ENCODE data around the gene PLIN5.

Gene PLIN5

DNA sequence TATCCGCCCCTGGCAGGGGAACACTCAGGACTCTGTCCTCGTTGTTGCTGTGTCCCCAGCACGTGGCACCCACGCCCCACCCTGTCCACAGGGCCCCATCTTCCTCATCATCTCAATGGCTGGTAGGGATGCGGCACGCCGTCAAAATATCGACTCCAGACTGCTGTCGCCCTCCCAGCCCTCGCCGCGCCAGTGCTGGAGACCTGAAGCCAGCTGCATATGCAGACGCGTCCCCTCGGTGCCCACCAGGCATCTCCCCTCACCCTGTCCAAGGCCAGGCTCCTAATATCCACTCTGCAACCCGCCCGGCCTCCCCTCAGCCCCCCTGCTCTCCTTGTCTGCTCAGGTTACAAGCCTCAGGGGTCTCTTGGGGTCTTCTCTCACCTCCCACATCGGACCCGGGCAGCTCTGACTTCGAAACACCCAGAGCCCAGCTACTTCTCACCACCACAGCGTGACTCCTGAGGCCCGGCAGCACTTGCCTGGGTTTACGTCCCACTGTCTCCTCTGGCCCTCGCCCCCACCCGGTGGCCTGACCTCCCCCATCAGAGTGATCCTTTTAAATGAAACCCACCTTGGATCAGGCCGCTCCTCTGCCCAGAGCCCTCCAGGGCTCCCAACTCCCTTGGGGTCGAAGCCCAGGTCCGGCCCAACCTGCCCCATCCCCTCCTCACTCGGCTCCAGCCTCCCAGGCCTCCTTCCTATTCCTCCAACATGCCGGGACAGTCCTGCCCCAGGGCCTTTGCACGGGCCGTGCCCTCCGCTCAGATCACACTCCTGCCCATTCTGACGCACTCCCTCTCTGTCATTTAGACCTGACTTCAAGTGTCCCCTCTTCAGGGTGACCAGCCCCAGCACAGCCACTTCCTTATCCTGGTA lies 29.2 kb downstream of the PLIN5 start:
- no peak for DNase-seq (ENCODE audit: low read depth)

- DNase-seq (ENCODE audit: low read depth), result no peak
Observed at GRCh38 chr19:4504891-4505569, 30.0 kb downstream of the PLIN5 start.

DNA sequence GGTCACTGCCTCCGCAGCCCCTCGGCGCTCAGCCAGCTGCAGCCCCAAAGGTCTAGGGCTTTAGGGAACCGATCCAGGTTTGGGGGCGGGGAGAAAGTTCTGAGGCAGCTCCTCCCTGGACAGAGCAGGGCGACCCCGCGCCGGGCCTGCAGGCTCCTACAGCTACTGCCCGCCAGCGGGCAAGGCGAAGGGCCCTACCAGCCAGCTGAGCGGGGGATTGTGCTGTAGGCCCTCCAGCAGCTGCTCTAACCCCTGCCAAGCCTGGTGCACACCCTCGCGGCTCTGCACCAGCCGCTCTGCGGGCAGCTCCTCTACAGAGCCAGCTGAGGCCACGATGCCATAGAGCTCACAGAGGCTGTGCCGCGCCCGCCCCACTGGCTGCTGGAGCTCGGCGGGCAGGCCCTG lies 30.7 kb downstream of the PLIN5 start:
- DNase-seq (ENCODE audit: low read depth), result no peak

DNA sequence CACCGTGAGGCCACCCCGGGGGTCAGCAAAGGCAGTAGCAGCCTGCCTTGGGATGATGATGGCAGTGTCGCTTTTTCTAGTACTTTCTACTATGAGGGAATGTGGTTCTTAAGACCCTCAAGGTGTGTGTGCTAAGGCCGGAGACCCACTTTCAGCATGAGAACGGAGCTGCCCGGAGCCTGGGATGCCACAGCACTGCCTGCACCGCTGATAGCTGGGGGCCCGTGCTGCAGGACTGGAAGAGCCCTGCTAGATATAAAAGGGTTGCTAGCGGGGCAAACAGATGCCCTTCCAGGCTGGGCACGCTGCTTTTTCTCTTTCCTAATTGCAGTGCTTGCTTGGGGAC lies 31.2 kb downstream of the PLIN5 start:
- DNase-seq (ENCODE audit: low read depth), result no peak

DNA sequence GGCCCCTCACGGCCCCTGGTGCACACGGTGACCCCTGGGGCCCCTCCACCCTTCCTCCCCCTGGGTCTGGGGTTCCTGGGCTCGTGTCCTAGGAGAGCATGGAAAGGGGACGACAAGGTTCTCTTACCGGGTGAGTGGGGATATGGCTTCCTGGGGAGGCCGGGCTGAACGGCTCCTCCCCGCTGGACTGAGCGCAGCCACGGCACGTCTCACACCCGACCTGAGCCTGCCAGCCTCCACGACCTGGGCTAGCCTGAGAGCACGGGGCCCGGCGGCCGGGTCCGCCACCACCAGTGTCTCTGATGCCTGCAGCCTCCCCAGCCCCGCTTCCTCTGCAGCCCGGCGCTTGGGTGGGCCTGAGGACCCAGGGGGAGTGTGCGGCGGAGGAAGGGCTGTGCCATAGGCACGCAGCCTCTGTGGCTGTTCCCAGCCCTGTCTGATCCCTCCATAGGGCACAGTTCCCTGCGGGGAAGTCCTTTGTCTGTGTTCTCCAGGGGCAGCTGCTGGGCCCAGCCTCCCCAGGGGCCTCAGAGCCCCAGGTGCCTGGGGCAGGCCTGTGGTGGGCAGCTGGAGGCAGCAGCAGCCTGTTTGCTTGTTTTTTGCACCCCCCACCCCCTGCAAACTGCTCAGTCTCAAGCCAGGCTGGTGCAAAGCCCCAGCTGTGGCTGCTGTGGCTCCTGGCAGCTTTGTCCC lies 31.7 kb downstream of the PLIN5 start:
- DNase-seq (ENCODE audit: low read depth), result no peak

- DNase-seq (ENCODE audit: low read depth), result no peak
Observed at GRCh38 chr19:4502282-4503131, 32.5 kb downstream of the PLIN5 start.

DNA sequence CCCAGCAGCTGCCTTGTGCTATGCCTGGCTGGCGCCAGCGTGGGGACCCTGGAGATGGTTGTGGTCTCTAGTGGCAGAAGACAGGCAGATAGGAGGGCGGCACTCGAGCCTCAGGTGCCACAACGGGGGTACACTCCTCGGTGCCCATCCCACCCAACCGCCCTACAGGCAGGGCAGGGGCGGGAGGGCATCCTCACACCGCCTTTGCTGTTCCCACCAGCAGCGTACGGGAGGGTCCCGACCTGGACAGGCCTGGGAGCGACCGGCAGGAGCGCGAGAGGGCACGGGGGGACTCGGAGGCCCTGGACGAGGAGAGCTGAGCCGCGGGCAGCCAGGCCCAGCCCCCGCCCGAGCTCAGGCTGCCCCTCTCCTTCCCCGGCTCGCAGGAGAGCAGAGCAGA lies 33.3 kb downstream of the PLIN5 start:
- DNase-seq (ENCODE audit: low read depth), result no peak

GRCh38 chr19:4500841-4501591 lies 34.0 kb downstream of the PLIN5 start:
- no peak for DNase-seq (ENCODE audit: low read depth)

- no peak for DNase-seq (ENCODE audit: low read depth)
Observed at GRCh38 chr19:4499855-4500254, 35.2 kb downstream of the PLIN5 start.

GRCh38 chr19:4499318-4499717 lies 35.7 kb downstream of the PLIN5 start:
- no peak for DNase-seq (ENCODE audit: low read depth)

GRCh38 chr19:4498694-4499093 lies 36.3 kb downstream of the PLIN5 start:
- no peak for DNase-seq (ENCODE audit: low read depth)

DNA sequence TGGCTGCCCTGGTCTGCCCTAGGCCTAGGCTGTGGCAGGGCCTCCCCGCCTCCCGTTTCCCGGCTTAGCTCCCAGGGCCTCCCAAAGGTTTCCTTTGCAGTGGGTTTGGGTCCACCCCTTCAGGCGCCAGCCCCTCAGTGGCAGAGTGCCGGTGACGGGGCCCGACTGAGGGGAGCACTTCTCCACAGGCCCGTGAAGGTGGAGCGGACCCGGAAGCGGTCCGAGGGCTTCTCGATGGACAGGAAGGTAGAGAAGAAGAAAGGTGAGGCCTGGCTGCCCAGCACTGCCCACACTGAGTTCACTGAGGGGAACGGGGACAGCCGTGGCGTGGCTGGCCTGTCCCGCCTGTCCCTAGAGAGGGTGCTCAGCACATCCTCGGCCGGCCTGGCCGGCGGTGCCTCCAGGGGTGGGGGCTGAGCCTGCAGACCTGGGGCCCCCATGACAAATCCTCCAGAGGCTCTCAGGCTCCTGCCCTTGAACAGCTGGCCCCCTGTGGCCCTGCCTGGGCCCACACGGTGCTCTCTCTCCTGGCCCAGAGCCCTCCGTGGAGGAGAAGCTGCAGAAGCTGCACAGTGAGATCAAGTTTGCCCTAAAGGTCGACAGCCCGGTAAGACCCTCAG lies 37.1 kb downstream of the PLIN5 start:
- DNase-seq (ENCODE audit: low read depth), result no peak

DNA sequence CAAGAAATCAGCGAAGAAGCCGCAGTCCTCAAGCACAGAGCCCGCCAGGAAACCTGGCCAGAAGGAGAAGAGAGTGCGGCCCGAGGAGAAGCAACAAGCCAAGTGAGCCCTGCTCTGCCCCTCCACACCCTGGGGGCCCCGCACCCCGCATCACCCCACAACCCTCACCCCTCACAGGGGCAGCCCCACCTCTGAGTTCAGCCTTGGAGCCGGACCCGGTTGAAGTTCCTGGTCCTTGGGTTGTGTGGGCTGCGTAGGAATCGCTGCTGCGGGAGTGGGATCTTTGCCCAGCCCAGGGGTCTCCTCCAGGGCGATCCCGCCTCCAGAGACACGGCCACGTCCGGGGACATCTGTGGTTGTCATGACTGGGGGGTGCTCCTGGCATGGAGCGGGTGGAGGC lies 38.7 kb downstream of the PLIN5 start:
- no peak for DNase-seq (ENCODE audit: low read depth)

DNA sequence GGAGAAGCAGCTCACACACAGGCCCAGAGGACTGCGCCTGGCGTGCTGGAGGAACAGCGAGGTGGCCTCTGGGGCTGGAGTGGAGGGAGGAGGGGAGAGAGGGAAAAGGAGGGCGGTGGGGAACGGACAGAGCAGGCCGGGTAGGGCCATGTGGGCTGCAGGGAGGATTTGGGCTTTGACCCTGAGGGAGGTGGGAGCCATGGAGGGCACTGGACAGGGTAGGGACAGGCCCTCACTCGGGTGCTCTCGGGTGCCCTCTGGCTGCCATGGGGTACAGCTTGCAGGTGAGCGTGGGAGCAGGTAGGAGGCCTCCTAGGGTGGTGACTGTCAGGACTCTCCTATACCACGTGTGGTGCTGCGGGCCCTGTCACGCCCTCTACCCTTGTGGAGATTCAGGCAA lies 39.6 kb downstream of the PLIN5 start:
- DNase-seq (ENCODE audit: low read depth), result no peak

GRCh38 chr19:4494691-4495064 lies 40.3 kb downstream of the PLIN5 start:
- DNase-seq (ENCODE audit: low read depth), result no peak

- no peak for DNase-seq (ENCODE audit: low read depth)
Observed at GRCh38 chr19:4493929-4494690, 40.9 kb downstream of the PLIN5 start.

DNA sequence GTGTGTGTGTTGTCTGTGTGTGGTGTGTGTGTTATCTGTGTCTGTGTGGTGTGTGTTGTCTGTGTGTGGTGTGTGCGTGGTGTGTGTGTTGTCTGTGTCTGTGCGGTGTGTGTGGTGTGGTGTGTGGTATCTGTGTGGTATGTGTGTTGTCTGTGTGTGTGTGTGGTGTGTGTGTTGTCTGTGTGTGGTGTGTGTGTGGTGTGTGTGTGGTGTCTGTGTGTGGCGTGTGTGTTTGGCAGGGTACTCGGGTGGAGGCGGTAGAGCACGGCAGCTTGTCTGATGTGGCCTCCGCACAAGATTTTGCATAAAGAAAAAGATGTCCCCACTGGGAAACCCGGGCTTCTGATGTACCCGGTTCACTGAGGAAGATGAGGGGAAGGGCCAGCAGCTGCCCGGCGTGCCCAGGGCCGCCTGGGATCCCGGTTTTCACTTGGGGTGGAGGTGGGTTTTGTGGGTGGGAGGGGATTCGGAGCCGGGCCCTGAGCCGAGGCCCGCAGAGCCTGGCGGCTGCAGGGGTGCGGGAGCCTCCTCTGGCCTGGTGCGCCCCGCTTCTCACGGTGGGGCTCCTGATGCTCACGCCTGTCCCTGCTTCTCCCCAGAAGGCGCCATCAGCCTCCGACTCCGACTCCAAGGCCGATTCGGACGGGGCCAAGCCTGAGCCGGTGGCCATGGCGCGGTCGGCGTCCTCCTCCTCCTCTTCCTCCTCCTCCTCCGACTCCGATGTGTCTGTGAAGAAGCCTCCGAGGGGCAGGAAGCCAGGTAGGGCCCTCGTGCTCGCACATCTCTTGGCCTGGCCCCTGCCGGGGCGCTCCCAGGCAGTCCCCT lies 41.7 kb downstream of the PLIN5 start:
- no peak for DNase-seq (ENCODE audit: low read depth)

DNA sequence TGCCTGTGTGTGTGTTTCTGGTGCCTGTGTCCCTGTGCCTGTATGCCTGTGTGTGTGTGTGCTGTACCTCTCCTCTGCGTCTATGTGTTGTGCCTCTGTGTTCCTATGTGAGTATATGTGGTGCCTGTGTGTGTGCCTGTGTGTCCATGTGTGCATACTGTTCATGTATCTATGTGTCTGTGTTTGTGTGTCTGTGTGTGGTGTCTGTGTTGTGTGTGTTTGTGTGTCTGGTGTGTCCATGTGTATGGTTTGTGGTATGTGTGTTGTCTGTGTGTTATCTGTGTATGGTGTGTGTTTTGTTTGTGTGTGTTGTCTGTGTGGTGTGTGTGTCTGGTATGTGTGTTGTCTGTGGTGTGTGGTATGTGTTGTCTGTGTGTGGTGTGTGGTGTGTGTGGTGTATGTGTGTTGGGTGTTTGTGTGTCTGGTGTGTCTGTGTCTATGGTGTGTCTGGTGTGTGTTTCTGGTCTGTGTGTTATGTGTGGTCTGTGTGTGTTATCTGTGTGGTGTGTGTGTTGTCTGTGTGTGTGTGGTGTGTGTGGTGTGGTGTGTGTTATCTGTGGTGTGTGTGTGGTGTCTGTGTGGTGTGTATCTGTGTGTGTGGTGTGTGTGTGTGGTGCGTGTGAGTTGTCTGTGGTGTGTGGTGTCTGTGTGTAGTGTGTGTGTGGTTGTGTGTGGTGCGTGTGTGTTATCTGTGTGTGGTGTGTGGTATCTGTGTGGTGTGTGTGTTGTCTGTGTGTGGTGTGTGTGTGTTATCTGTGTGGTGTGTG lies 42.5 kb downstream of the PLIN5 start:
- DNase-seq (ENCODE audit: low read depth), result no peak

GRCh38 chr19:4491446-4491845 lies 43.6 kb downstream of the PLIN5 start:
- no peak for DNase-seq (ENCODE audit: low read depth)
